ENCODE results near the gene ARHGEF4. TPM values are rescaled to one million over a fixed set of nuclear protein-coding genes. Genes with fewer than 3 reads are reported as not detected.

ARHGEF4 gene
- total RNA-seq, 1 experiment from 2014 or later, result 26.6 TPM

DNA sequence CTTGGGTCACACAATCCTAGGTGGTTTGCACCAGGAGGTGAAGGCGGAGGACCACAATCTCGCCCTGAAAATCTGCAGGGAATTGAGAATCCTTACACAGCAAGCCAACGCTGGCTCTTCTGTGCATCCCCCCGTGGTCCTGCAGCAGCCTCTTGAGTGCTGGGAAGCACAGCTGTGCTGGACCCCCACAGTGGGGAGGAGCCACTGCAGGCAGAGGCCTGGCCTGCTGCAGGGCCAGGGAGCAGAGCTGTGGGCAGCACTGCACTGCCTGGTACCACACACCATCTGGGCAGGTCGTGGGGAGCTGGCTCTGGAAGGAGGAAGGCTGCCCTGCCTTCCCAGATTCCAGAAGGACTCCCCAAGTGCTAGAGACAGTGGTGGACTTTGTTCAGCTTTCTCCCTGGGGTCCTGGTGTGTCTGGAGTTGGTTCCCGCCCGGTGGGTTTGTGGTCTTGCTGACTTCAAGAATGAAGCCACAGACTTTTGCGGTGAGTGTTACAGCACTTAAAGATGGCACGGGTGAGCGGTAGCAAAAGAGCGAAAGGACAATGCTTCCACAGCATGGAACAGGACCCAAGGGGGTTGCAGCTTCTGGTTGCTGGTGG, 150.3 kb downstream of the ARHGEF4 start:
- DNase-seq (ENCODE audit: low read depth, low spot score) (no peak), ATAC-seq (no peak)
- Histone ChIP-seq H3K79me2 (ENCODE audit: insufficient read depth, low read length) (no peaks in the 10 kb centered on the region), H3K9ac (ENCODE audit: low read length) (no peak overlapping the region), H3K27me3 (ENCODE audit: insufficient read depth, low read length) (no peaks in the 10 kb centered on the region), H3K4me3 (replicated peaks in 1 of 2; ENCODE audit: low read depth in 1 of 2, low read length in 2 of 2) (no peak overlapping the region), H3K9me2 (ENCODE audit: insufficient read depth) (no peaks in the 10 kb centered on the region), H2AFZ (ENCODE audit: low read depth, low read length, poor library complexity, severe bottlenecking) (no peak overlapping the region), H3K4me1 (ENCODE audit: control insufficient read depth in 1 of 2, insufficient read depth in 2 of 2, low read length in 2 of 2) (no peaks in the 10 kb centered on the region), H3K36me3 (ENCODE audit: control insufficient read depth in 1 of 2, insufficient read depth in 2 of 2, low read length in 2 of 2) (no peaks in the 10 kb centered on the region), H3K4me2 (ENCODE audit: low read length) (no peak overlapping the region), H3K27ac (ENCODE audit: low read depth, low read length) (no peak overlapping the region), H4K20me1 (ENCODE audit: insufficient read depth) (no peaks in the 10 kb centered on the region), H3K9me3 (ENCODE audit: control insufficient read depth in 1 of 2, insufficient read depth in 1 of 2, low read depth in 1 of 2, low read length in 2 of 2) (no peaks in the 10 kb centered on the region)
- no peak for TF ChIP-seq POLR2A (IDR thresholded peaks at IDR 0.05; ENCODE audit: borderline replicate concordance, extremely low read depth, insufficient read depth, insufficient read length)
- TF ChIP-seq TCF7L2 (IDR thresholded peaks at IDR 0.05; ENCODE audit: borderline replicate concordance, extremely low read depth, insufficient read depth, insufficient read length), result no peak
- no peak for TF ChIP-seq POLR2AphosphoS5 (IDR thresholded peaks at IDR 0.05; ENCODE audit: low read depth, low read length)
- TF ChIP-seq MAX (IDR thresholded peaks at IDR 0.05), result no peak
- TF ChIP-seq REST (IDR thresholded peaks at IDR 0.05; ENCODE audit: low read depth), result no peak
- ChIA-PET CTCF (no interaction called here), RAD21 (ENCODE audit: low non-redundant PET in 1 of 2, low total read pairs in 2 of 2, uncharacterized antibody in 2 of 2, unreplicated experiment in 2 of 2) (no interaction called here), POLR2A (no interaction called here)
- intact Hi-C loops (cut with micrococcal nuclease), result no loop called here
- BruUV-seq (replicated peaks), result no TSS peak

Measured in HCT116 (cell line).